Activated T-helper 17 cell treated with anti-CD3 and anti-CD28 coated beads, Interleukin-2, amount 50 U/mL, for 72 hours (primary cell): Measurements from ENCODE around the gene ASAP2. TPM values are rescaled to one million over a fixed set of nuclear protein-coding genes. Genes with fewer than 3 reads are reported as not detected.
A peak's percentile ranks its signal among the peaks of the same experiment; 100 is the strongest.

Experiments
- ATAC-seq: fragments of 150-1000 bp; cut with Tn5 transposase; replicated peaks from 2 replicates; pipeline ENCODE4 v1.10.0; 2021; ENCODE audit warnings: mild to moderate bottlenecking, moderate library complexity
- H3K27ac Mint-ChIP-seq: one replicate; pipeline ENCODE4 v1.8.0; 2022; ENCODE audit warnings: mixed read lengths
- H3K27me3 Mint-ChIP-seq: one replicate; pipeline ENCODE4 v1.8.0; 2022; ENCODE audit warnings: mixed read lengths
- H3K36me3 Mint-ChIP-seq: one replicate; pipeline ENCODE4 v1.8.0; 2022; ENCODE audit warnings: low read depth, mild to moderate bottlenecking, mixed read lengths
- H3K4me1 Mint-ChIP-seq: one replicate; pipeline ENCODE4 v1.8.0; 2022; ENCODE audit warnings: mixed read lengths
- H3K4me3 Mint-ChIP-seq: one replicate; pipeline ENCODE4 v1.8.0; 2022; ENCODE audit warnings: mild to moderate bottlenecking, mixed read lengths
- H3K9me3 Mint-ChIP-seq: one replicate; pipeline ENCODE4 v1.8.0; 2022; ENCODE audit warnings: mixed read lengths
- total RNA-seq, 2 donors: library from RNA; stranded (reverse); gene quantifications; one replicate each; pipeline ENCODE4 v1.2.3, GENCODE V29; 2022

Gene ASAP2
- total RNA-seq, 2 donors from 2014 or later, result 0.17 to 0.19 TPM

- Mint-ChIP-seq H3K27ac (no peak within 1 kb of the TSS), H3K4me3 (no peak within 1 kb of the TSS), H3K4me1 (peaks cover 28% of the 10 kb centered on the region), H3K27me3 (no peaks in the 10 kb centered on the region), H3K36me3 (peaks cover 51% of the 10 kb centered on the region), H3K9me3 (no peaks in the 10 kb centered on the region)
- ATAC-seq, result peak; percentile 88
Observed at GRCh38 chr2:9423100-9423921, 216.7 kb downstream of the ASAP2 start, which contains the start of the genes CPSF3 and ITGB1BP1. CPSF3 (plus strand) TSS chr2:9423654; CDS start chr2:9423774, 120 bp downstream. ITGB1BP1 (minus strand) TSS chr2:9423528; CDS start chr2:9418697, 4,831 bp downstream.

GRCh38 chr2:9423922-9424272, 217.3 kb downstream of the ASAP2 start:
- ATAC-seq, result peak; percentile 18
- Mint-ChIP-seq H3K4me3 (no peak overlapping the region), H3K27me3 (no peaks in the 10 kb centered on the region), H3K9me3 (no peaks in the 10 kb centered on the region), H3K36me3 (peaks cover 51% of the 10 kb centered on the region), H3K27ac (no peak overlapping the region), H3K4me1 (peaks cover 24% of the 10 kb centered on the region)

GRCh38 chr2:9424447-9425164, 218.0 kb downstream of the ASAP2 start:
- Mint-ChIP-seq H3K9me3 (no peaks in the 10 kb centered on the region), H3K4me3 (no peak overlapping the region), H3K27ac (no peak overlapping the region), H3K27me3 (no peaks in the 10 kb centered on the region), H3K36me3 (peaks cover 52% of the 10 kb centered on the region), H3K4me1 (peaks cover 22% of the 10 kb centered on the region)
- no peak for ATAC-seq

- Mint-ChIP-seq H3K9me3 (no peaks in the 10 kb centered on the region), H3K4me1 (no peaks in the 10 kb centered on the region), H3K36me3 (peaks cover 59% of the 10 kb centered on the region), H3K27me3 (no peaks in the 10 kb centered on the region), H3K4me3 (no peak overlapping the region), H3K27ac (no peak overlapping the region)
- ATAC-seq, result no peak
Observed at GRCh38 chr2:9428965-9429577, 222.5 kb downstream of the ASAP2 start.

GRCh38 chr2:9430316-9431293, 224.0 kb downstream of the ASAP2 start:
- H3K36me3 Mint-ChIP-seq, result peaks cover 71% of the 10 kb centered on the region
- no peaks in the 10 kb centered on the region for H3K4me1 Mint-ChIP-seq
- ATAC-seq, result peak; percentile 76
- no peaks in the 10 kb centered on the region for H3K27me3 Mint-ChIP-seq
- no peaks in the 10 kb centered on the region for H3K9me3 Mint-ChIP-seq
- H3K27ac Mint-ChIP-seq, result peak overlapping the region; percentile 69
- H3K4me3 Mint-ChIP-seq, result peak overlapping the region; percentile 22

- Mint-ChIP-seq H3K36me3 (peaks cover 94% of the 10 kb centered on the region), H3K9me3 (no peaks in the 10 kb centered on the region), H3K4me1 (no peaks in the 10 kb centered on the region), H3K27me3 (no peaks in the 10 kb centered on the region), H3K4me3 (no peak overlapping the region), H3K27ac (peak overlapping the region; percentile 12)
- no peak for ATAC-seq
Observed at GRCh38 chr2:9434489-9434888, 227.9 kb downstream of the ASAP2 start.

- Mint-ChIP-seq H3K9me3 (no peaks in the 10 kb centered on the region), H3K4me3 (no peak overlapping the region), H3K27me3 (no peaks in the 10 kb centered on the region), H3K27ac (no peak overlapping the region), H3K4me1 (no peaks in the 10 kb centered on the region), H3K36me3 (peaks cover 88% of the 10 kb centered on the region)
- no peak for ATAC-seq
Observed at GRCh38 chr2:9439536-9439935, 232.9 kb downstream of the ASAP2 start.

GRCh38 chr2:9440058-9440727, 233.6 kb downstream of the ASAP2 start:
- ATAC-seq, result no peak
- H3K27ac Mint-ChIP-seq, result no peak overlapping the region
- H3K9me3 Mint-ChIP-seq, result no peaks in the 10 kb centered on the region
- peaks cover 5% of the 10 kb centered on the region for H3K4me1 Mint-ChIP-seq
- H3K4me3 Mint-ChIP-seq, result no peak overlapping the region
- H3K36me3 Mint-ChIP-seq, result peaks cover 88% of the 10 kb centered on the region
- no peaks in the 10 kb centered on the region for H3K27me3 Mint-ChIP-seq

- ATAC-seq, result no peak
- Mint-ChIP-seq H3K27me3 (no peaks in the 10 kb centered on the region), H3K36me3 (peaks cover 87% of the 10 kb centered on the region), H3K27ac (no peak overlapping the region), H3K4me3 (no peak overlapping the region), H3K9me3 (no peaks in the 10 kb centered on the region), H3K4me1 (peaks cover 10% of the 10 kb centered on the region)
Observed at GRCh38 chr2:9441556-9441955, 234.9 kb downstream of the ASAP2 start.

GRCh38 chr2:9443526-9443925, 236.9 kb downstream of the ASAP2 start:
- Mint-ChIP-seq H3K4me3 (no peak overlapping the region), H3K27me3 (no peaks in the 10 kb centered on the region), H3K36me3 (peaks cover 80% of the 10 kb centered on the region), H3K9me3 (no peaks in the 10 kb centered on the region), H3K27ac (no peak overlapping the region), H3K4me1 (peaks cover 10% of the 10 kb centered on the region)
- ATAC-seq, result no peak

GRCh38 chr2:9445089-9445488, 238.5 kb downstream of the ASAP2 start:
- Mint-ChIP-seq H3K27ac (peak overlapping the region; percentile 75), H3K9me3 (no peaks in the 10 kb centered on the region), H3K36me3 (peaks cover 81% of the 10 kb centered on the region), H3K4me3 (peak overlapping the region; percentile 51), H3K4me1 (peaks cover 10% of the 10 kb centered on the region), H3K27me3 (no peaks in the 10 kb centered on the region)
- ATAC-seq, result peak; percentile 92

- Mint-ChIP-seq H3K27me3 (no peaks in the 10 kb centered on the region), H3K36me3 (peaks cover 76% of the 10 kb centered on the region), H3K4me3 (no peak overlapping the region), H3K27ac (no peak overlapping the region), H3K9me3 (no peaks in the 10 kb centered on the region), H3K4me1 (no peaks in the 10 kb centered on the region)
- ATAC-seq, result no peak
Observed at GRCh38 chr2:9451231-9451630, 244.6 kb downstream of the ASAP2 start.
